GM18507 (cell line): ENCODE results near the gene CHST15.

Source experiments
- DNase-seq: peaks from one replicate; pipeline ENCODE4 v3.0.0; 2011; ENCODE audit warnings: low read depth; ENCODE audit not compliant: insufficient read length; ENCODE audit errors: extremely low spot score
- FAIRE-seq: peaks from 2 replicates; lab custom pipeline; 2011; peaks lifted over from hg19 to GRCh38; lab: Jason Lieb, UNC

The CHST15 gene

GRCh38 chr10:124071141-124071540 is 22.3 kb downstream of the CHST15 start:
- FAIRE-seq (no peak), DNase-seq (no peak)

GRCh38 chr10:124070666-124071065 is 22.7 kb downstream of the CHST15 start:
- no peak for DNase-seq
- FAIRE-seq, result no peak

DNA sequence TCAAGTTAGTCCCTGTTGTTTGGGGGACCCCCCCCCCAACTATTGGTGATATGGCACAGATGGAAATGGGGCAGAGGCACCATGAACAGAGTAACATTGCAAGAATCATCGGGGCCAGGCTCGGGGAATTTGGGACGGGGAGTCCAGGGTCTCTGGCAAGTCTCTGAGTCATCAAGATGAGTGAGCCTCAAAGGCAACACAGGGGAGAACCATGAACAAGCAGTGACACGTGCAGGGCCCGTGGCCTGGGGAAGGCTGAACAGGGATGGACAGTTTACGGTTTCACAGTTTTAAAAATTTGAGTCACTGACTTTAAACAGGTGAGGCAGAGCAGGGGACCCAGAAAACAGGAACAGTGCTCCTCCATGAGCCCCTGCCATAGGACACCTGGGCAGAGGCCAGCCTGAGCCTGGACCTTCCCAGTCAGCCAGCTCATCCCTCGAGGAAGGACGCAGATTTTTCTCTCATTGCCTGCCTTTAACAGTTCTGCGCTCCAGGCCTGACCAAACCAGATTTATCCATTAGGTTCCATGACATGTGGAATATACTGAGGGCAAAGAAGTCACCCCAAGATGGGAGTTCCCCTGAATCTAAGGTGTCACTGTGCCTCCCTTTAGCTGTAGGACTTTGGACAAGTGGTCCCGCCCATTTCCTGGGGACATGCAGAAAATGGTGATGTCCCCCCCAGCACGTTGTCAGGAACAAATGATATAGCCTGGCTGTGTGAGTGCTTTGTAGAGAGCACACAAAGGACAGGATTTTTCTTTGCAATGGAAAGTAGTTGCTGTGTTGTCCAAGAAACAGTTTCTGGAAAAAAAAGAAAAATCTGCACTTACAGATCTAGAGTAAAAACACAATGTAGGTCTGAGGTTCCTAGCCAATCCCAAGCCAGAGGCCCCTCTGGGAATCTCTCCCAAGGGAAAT is 23.8 kb downstream of the CHST15 start:
- DNase-seq (no peak), FAIRE-seq (no peak)

DNA sequence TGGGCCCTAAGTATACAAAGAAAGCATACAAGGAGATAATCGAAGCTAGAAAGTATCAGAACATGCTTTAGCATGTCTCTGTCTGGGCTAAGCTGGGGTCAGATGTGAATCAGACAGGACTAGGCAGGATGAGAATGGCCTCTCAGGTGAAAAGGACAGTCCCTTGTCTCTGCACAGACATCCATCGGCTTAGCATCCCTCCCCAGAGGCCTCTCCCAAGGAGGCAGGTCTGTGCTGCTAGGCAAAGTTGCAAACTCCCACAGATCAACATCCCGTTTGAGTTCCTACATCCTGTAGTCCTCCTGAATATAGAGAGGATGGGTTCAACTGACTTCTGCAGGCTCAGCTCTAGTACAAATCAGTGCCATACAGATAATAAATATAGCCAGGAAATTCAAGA is 24.5 kb downstream of the CHST15 start:
- DNase-seq (no peak), FAIRE-seq (no peak)

DNA sequence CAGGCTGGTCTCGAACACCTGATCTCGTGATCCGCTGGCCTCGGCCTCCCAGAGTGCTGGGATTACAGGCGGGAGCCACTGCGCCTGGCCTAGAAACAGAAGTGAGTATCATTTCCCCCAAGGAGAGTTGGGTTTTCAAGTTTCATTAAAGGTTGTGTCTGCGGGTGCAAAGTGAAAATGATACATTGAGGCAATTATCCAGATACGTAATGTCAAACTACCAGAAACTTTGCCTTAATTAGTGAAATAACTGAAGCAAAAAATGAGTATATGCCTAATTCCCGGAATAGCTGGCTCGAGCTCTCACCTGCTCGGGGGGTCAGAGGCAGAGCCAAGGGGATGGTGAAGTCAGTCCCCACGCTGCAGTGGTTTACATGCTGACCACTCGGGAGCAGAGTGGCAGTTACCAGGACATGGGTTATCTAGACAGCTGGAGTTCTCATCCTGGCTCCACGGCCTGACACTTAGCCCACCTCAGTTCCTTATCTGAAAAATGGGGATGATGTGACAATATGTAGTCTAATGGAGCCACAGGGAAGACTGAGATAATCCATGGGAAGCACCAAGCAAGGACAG is 25.5 kb downstream of the CHST15 start:
- FAIRE-seq (no peak), DNase-seq (no peak)

GRCh38 chr10:124066781-124067714 is 26.4 kb downstream of the CHST15 start:
- DNase-seq, result no peak
- no peak for FAIRE-seq

- FAIRE-seq (no peak), DNase-seq (no peak)
Measured at GRCh38 chr10:124066126-124066700, 27.2 kb downstream of the CHST15 start.

GRCh38 chr10:124065382-124066125 is 27.8 kb downstream of the CHST15 start:
- DNase-seq (no peak), FAIRE-seq (no peak)

GRCh38 chr10:124064676-124065075 is 28.7 kb downstream of the CHST15 start:
- DNase-seq (no peak), FAIRE-seq (no peak)

DNA sequence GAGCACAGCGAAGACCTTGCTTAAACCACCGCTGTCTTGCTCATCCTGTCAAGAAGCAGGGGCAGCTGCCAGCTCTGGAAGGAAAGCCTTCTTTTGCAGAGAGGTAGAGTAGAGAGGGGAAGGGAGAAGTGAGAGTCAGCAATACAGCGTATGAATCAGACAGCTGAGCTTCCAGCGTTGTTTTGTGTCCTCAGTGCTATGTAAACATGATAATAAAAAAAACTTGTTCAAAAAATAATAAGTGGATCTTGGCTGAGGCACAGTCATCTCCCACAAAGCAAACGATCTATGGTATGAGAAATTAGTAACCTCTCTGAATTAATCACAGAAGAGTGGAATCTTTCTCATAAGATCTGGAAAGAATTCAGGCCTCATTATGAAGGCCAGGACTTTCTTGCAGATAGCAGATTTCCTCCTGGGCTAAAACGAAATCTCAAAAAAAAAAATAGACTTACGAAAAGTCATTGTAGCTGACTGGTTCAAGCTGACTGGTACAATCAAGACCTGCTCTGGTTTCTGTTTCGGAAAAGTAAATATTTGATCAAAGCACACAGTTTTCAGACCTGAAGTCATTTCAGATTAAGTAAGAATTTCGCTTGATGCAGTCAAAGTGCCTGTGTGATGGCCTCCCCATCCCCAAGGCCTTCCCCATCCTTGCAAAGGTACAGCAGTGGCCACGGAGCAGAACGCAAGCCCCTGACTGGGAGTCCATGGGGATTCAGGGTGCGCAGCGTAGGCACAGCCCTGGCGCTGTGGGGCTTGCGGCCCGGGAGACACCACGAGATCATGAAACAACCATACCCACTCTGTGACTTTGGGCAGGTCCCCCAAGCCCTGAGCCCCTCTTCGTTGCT is 29.4 kb downstream of the CHST15 start:
- DNase-seq, result peak; percentile 20
- FAIRE-seq, result peak; percentile 75

DNA sequence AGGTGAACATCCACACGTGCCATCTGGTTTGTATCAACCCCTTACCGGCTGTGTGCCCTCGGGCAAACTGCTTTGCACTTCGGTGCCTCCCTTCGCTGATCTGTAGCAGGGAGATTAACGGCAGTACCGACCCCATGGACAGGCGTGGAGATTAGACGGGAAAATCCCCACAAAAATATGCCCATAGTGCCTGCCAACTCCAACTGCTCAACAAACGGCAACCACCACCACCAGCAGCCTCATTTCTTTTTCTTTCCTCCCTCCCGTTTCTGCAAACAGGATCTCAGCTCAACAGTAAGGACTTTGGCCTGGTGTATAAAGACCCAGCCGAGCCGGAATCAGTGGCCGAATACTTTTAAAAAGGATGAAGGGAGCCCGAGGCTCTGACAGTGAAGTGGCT is 31.0 kb downstream of the CHST15 start:
- FAIRE-seq, result no peak
- no peak for DNase-seq

DNA sequence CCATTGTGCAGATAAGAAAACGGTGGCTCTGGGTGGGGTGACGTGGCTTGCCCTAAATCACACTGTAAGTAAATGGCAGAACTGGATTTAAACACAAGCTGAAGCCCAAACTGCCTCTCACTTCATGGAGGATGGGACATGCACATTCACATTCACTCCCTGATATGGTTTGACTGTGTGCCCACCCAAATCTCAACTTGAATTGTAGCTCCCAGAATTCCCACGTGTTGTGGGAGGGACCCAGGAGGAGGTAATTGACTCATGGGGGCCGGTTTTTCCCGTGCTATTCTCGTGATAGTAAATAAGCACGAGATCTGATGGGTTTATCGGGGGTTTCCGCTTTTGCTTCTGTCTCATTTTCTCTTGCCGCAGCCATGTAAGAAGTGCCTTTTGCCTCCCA is 32.4 kb downstream of the CHST15 start:
- DNase-seq (no peak), FAIRE-seq (no peak)

GRCh38 chr10:124060148-124060720 is 33.2 kb downstream of the CHST15 start:
- FAIRE-seq (no peak), DNase-seq (no peak)

- DNase-seq, result no peak
- no peak for FAIRE-seq
Measured at GRCh38 chr10:124059551-124059950, 33.8 kb downstream of the CHST15 start.

GRCh38 chr10:124058346-124059003 is 34.9 kb downstream of the CHST15 start:
- FAIRE-seq (no peak), DNase-seq (no peak)

DNA sequence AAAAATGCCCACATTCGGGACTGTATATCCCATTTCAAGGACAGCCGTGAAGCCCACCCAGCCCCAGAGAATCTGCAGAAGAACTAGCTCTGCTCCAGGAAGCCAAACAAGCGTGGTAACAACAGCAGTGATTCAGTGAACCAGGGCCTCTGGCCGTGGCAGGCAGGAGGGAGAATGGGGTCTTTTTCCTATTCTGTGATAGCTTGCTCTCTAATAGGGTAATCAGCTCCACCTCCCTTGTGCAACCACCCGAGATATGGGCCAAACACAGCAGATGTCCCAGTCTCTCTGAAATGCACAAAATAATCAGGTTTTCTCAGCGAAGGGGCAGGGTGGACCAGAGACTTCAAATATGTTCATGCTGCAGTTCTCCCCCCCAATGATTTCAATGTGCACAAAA is 35.8 kb downstream of the CHST15 start:
- DNase-seq (no peak), FAIRE-seq (no peak)

GRCh38 chr10:124056337-124056980 is 36.9 kb downstream of the CHST15 start:
- no peak for DNase-seq
- no peak for FAIRE-seq
